GM12892 (cell line): Measurements from ENCODE around the gene STK16.
"Not testable (repeated sequence)": the region's sequence is repeated elsewhere in the genome, so short reads cannot be mapped to it uniquely, and the experiment has no call there.

Source experiments
- POLR2A ChIP-seq: IDR thresholded peaks from 2 replicates; pipeline ENCODE4 v1.6.1; 2011; ENCODE audit warnings: low read depth, low read length, control low read depth
- POLR2AphosphoS5 ChIP-seq: IDR thresholded peaks from 2 replicates; pipeline ENCODE4 v1.6.1; 2011; ENCODE audit warnings: low read depth, low read length, control low read depth
- TAF1 ChIP-seq: IDR thresholded peaks from 2 replicates; pipeline ENCODE4 v1.6.1; 2011; ENCODE audit warnings: low read depth, mild to moderate bottlenecking, control low read depth, low read length, borderline replicate concordance

DNA sequence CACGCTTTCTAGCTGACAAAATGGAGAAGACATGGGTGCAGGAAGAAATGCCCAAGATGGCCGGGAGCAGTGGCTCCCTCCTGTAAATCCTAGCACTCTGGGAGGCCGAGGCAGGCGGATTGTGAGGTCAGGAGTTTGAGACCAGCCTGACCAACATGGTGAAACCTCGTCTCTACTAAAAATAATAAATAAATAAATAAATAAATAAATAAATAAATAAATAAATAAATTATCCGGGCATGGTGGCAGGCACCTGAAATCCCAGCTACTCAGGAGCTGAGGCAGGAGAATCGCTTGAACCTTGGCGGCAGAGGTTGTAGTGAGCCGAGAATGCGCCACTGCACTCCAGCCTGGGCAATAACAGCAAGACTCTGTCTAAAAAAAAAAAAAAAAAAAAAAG is 13.7 kb downstream of the STK16 start:
- TF ChIP-seq POLR2A, TAF1, POLR2AphosphoS5: not testable (repeated sequence)
